IPS DF 4.7 (cell line): Measurements from ENCODE around the gene ANKS1A.

ENCODE experiments used
- DNase-seq: peaks from one replicate; pipeline ENCODE4 v3.0.0-alpha.2; 2013; ENCODE audit warnings: low spot score; ENCODE audit errors: extremely low read depth

ANKS1A gene

DNA sequence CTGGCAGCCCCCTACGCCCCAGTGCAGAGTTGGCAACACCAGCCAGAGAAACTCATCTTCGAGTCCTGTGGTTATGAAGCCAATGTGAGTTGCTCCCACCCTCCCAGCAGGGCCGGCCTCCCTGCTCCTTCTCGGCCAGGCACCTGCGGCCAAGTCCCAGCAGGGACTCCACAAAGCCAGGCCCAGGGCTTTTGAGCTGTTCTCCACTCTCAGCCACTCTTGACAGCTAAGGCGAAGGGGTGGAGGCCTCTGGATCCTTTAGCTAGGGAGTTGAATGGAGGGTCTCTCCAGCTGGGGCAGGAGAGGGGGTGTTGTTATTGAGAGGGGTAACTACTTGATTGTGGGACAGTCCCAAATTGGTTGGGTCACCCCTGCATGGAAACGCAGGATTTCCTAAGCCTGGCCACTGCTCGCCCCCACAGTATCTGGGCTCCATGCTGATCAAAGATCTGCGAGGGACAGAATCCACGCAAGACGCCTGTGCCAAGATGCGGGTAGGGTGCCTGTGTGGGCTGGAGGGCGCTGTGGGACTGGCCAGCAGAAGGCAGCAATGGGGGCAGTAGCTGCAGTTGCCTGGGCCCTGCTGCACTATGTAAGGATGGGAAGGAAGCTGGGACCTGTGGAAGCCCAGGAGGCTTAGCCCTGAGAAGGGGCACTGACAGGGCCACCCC, 193.8 kb downstream of the ANKS1A start:
- DNase-seq = no peak

DNA sequence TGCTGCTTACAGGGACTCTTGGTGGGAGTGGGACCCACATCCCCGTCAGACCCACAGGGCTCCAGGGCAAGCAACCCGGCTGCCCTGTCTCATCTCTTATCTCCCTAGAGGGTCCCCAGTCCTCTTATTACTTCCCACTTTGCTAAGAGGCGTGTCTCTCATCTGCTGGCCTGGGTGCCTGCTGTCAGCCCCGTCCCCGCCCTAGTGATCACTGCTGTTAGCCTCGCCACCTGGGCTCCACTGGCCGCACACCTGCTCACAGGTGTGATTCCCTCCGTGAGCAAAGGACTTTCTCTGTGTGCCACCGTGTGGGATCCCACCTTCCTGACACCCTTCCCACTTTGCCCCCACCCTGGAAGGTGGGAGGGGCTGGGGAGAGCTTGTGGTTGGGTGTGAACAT, 194.5 kb downstream of the ANKS1A start:
- DNase-seq = no peak

DNA sequence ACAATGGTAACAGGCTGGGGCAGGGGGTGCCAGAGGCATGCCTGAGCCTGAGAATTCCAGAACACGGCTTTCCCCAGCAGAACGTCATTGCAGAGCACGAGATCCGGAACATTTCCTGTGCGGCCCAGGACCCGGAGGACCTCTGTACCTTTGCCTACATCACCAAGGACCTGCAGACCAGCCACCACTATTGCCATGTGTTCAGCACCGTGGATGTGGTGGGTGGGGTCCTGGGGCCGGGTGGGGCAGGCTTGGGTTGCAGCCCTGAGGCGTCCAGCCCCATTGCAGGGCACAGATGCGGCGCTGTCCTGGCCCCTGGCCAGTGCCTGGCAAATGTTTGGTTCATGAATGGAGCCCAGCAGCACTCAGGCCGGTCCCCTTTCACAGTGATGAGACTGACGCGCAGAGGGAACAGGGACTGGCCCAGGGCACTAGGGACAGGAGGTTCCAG, 195.0 kb downstream of the ANKS1A start:
- no peak for DNase-seq

DNA sequence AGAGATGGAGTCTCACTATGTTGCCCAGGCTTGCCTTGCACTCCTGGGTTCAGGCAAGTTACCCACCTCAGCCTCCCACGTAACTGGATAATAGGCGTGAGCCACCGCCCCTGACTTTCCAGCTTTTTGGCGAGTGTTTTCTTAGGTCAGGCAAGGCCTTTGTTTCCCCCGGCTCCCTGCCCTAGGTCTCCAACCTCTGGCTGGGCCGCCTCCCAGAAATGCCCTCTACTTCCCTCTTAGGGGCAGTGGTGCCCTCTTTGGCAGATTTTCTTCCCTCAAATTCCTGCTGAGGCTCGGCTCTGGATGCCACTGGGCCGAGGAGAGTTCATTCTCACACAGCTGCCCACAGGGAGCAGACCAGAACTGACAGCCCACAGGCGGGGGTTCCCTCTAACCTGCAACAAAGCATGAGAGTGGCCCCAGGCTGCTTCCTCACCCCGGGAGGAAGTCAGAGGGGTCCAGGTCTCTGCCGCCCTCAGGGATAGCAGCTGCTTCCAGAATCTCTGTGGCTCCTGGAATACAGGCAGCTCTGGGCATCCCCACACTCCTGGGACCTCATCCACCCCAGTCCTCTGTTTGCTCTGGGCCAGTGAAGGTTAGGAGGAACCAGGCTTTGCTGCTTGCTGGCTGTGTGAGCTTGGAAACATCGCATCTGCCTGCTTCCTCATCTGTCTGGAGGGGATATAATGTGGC, 195.6 kb downstream of the ANKS1A start:
- no peak for DNase-seq

GRCh38 chr6:35085359-35086281, 196.6 kb downstream of the ANKS1A start:
- DNase-seq = no peak

- DNase-seq = no peak
Measured at GRCh38 chr6:35086282-35086632, 197.2 kb downstream of the ANKS1A start.

DNA sequence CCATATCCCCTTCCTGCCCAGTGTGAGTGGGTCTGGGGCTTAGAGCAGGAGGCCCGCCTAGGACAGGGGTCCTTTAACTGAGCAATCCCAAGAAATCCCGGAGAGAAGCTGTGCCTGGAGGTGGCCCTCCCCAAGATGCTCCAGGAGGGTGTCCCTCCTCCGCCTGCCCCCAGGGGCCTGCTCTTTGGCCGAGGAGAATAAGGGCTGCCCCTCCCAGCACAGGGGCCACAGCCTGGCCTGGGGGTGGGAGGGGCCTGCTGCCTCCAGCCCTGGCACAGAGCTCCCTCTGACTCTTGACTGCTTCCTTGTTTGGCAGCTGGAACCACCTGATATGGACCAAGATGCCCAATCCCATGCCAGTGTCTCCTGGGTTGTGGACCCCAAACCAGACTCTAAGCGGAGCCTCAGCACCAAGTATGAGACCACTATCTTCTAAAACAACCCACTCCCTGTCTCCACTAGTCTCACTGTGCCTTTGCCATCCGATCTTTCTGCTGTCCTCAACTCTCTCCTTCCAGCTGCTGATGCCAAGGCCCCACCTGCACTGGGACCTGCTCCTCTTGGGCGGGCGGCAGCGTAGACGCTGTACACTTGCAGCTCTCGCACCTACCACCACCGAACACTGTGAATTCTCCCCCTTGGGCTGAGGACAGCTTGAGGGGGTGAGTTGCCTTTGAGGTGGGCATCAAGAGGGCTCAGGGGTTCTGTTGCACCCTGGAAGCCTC, 197.7 kb downstream of the ANKS1A start:
- DNase-seq = no peak

DNA sequence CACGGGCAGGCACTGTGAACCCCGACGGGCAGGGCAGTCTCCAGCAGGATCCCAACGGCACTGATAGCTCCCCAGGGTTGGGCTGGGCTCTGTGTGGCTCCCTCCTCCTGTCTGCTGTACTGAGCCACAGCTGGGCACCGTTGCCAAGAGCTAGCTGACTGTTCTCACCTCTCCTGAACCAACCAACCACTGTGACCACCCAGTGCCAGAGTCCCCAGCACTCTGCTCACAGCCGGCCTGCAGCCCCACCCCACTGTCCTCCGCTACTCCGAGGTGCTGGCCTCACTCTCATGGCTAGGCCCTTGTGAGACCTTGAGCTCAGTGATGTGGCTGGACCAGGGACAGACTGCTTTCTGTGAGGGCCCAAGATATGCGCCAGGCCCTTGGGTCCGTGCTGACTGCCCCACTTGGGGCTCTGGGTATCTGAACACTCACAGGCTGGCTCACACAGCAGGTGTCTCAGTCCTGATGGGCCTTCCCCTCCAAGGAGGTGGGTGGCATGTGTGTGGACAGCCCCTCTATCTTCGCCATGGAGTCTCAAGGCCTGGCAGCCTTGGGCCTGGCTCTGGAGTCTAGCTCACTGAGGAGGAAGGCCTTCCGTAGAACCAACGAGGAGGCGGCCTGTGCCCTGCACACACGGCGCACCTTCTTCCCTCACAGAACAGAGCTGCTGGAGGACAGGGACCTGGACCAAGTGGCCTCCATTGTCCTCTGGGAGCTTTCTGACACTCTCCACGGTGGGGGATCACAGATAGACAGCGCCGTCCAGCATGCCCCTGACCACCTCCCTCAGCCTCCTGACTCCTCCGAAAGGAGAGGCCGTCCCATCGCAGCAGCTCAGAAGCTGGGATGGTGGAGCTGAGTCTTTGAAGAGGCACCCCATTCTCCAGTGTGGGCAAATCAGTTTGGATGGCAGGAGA, 198.6 kb downstream of the ANKS1A start:
- no peak for DNase-seq

DNA sequence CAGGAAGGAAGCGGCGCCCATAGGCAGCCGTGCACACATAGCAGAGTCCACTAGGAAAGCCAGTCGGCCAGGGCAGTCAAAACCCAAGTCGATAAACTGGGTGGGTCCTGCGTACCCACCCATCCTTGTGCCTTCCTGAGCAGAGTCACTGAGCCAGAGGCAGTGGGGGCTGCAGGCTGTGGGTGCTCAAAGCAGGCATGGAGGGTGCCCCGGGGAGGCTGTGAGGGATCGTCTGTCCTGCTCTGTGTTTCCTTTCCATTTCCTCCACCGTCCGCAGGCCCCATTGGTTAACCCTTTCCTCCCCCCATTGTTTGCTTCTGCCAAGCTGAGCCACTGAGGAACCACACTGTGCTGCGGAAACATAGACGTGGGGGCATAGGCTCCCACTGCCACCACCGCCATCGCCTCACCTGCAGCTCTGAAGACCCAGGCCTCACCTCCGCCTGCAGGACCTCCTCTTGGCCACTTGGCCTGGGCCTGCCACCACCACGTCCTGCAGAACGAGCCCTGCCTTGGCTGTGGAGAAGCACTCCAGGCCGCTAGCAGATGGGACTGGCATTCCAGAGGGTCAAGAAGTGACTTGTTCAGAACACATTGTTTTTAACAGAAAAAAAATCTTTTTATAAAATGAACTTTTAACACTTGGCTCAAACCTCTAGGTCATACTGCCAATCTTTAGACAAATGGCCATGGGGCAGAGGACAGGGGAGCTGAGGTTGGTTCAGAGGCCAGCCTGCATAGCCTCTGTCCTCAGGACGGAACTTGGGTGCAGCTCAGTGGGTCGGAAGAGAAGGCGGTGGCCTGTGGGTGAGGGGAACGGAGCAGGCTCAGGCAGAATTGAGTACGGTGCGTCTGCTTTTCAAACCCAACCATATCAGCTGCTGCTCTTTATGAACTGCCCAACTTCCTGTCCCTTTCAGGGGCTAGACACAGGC, 199.5 kb downstream of the ANKS1A start:
- no peak for DNase-seq

- DNase-seq = no peak
Measured at GRCh38 chr6:35089216-35089934, 200.3 kb downstream of the ANKS1A start.

DNA sequence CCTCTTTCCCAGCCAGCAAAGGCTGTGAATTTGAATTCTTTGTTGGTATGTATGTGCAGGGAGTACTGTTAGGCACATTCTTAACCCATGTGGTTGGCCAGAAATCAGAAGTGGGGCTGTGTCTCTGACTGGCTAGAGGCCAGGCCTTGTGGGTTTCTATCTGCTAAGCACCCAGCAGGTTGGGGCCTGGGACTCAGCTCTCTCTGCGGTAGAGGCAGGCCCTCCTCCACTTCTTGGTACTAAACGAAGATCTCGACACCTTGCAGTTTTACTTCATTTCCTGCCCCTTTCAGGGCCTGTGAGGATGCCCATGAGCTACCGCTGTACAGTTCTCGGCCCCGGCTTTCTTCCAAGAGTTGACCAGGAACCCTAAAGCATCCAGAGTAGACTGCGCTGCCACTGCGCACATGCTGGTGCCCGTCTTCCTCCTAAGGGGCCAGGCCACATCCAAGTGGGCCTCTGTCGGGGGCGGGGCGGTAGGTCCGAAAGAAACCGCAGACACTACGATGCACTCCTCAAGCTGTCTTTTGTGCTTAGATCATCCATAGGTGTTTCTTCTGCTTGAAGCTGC, 201.0 kb downstream of the ANKS1A start:
- DNase-seq = no peak

DNA sequence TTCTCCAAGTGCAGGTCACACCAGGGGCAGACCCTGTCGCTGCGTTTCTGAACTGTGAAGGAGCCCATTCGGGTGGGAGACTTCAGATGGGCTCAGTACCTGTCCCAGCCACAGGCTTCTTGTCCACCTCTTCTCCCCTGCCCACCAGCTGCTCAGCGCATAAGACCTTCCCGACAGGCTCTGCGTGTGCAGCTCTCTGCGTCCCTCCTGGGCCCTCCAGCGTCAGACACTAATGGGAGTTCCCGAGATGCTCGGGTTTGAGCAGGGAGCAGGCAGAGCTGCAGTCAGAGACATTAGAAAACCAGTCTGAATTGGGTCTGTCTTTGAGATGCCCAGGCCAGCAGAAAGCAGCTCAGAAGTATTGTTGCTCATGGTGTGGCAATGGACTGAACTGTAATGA, 201.7 kb downstream of the ANKS1A start:
- no peak for DNase-seq

DNA sequence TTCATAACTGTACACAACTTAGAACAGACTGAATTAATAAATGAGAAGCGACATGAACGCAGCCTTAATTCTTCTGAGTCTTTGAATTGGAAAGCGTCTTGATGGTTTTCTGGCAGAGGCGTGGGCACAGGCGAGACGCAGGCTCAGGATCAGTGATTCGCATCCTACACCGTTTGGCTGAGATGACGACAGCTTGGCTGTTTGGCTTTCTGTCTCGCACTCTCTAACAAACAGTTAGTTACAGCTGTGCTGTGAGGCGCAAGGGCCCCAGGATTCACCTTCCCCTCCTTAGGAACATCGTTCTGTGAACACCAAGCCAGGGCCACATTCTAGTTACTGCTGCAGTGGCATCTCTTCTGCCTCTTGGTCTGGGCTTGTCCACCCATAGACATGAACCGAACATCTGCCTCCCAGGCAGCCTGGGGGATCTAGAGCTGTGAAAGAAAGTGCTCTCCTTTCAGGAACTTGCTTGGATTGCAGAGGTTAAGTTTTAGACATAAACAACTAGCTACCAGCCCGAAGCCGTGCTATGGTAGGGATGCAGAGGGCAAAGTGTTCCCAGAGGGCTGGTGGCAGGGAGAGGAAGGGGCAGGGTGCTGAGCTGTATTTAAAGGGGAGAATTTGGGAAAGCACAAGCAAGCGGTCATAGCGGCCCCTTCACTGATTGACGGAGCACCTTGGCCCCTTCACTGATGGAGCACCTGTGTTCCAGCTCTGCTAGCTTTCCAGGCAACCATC, 202.5 kb downstream of the ANKS1A start:
- no peak for DNase-seq

- DNase-seq = no peak
Measured at GRCh38 chr6:35092362-35093117, 203.5 kb downstream of the ANKS1A start.

DNA sequence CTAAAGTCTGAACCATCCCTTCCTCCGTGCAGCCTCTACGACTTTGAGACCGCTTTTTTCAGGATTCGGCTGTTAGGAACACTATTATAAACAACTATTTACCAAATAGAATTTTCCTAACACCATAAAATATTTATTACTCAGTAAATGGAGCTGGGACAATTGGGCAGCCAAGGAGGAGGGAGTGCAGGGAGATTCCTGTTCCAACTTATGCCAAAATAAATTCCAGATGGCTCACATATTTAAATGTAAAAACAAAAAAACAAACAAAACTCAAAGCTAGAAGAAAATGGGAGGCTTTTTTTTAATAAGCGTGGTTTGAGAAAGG, 204.0 kb downstream of the ANKS1A start:
- no peak for DNase-seq

DNA sequence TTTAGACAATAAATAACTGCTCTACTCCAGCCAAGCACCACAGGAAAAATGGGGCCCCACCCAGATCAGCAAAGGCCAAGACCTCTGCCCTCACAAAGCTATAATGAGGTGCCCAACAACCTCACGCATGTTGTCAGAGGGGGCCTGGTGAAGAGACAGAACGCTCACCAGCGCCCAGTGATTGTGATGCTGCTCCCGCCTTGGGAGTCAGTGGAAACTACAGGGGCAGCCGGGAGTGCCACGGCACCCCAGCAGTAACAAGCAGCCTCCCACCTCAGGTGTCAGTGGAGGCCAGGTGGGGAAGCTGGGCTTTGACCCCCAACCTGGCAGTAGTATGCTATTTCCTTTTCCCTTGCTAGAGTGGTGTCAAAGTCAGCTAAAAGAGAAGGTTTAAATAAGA, 204.7 kb downstream of the ANKS1A start:
- no peak for DNase-seq

DNA sequence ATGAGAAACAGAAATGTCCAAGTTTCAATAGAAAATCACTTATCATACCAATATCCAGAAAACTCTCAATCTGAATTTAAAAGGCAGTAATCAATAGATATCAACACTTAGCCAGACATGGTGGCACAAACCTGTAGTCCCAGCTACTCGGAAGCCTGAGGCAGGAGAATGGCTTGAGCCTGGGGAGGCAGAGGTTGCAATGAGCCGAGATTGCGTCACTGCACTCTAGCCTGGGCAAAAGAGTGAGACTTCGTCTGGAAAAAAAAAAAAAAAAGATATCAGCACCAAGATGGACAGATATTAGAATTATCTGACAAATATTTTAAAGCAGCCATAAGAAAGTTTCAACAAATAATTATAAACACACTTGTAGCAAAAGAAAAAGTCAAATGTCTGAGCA, 205.1 kb downstream of the ANKS1A start:
- no peak for DNase-seq
